Suprapubic skin (tissue), 4 donors: ENCODE measurements around the gene ASZ1. TPM values are rescaled to one million over a fixed set of nuclear protein-coding genes. Genes with fewer than 3 reads are reported as not detected.

Source experiments
- DNase-seq, 2 donors: peaks; one replicate each; pipeline ENCODE4 v3.0.0-alpha.2; 2019; ENCODE audit warnings: low spot score in 2 of 2
- H3K27ac ChIP-seq: fragments of 200-600 bp; sonication (generic); one replicate; pipeline ENCODE4 v1.5.1; 2019
- H3K27me3 ChIP-seq: fragments of 200-600 bp; sonication (generic); one replicate; pipeline ENCODE4 v1.5.1; 2019
- H3K36me3 ChIP-seq: fragments of 200-600 bp; sonication (generic); one replicate; pipeline ENCODE4 v1.5.1; 2019
- H3K4me1 ChIP-seq: fragments of 200-600 bp; sonication (generic); one replicate; pipeline ENCODE4 v1.5.1; 2019
- H3K4me3 ChIP-seq: fragments of 200-600 bp; sonication (generic); one replicate; pipeline ENCODE4 v1.5.1; 2019; ENCODE audit warnings: mild to moderate bottlenecking
- H3K9me3 ChIP-seq: fragments of 200-600 bp; sonication (generic); one replicate; pipeline ENCODE4 v1.5.1; 2019
- EP300 ChIP-seq: sonication (generic); formaldehyde crosslinking; IDR thresholded peaks from one replicate; pipeline ENCODE4 v1.6.1; 2017; ENCODE audit warnings: antibody characterized with exemption
- POLR2A ChIP-seq, 2 donors: fragments of 450-650 bp; IDR thresholded peaks; one replicate each; pipeline ENCODE4 v1.6.1; 2017; ENCODE audit warnings: antibody characterized with exemption in 2 of 2, mild to moderate bottlenecking in 2 of 2, moderate library complexity in 2 of 2
- POLR2AphosphoS5 ChIP-seq, 3 donors: sonication (generic); formaldehyde crosslinking; IDR thresholded peaks; one replicate each; pipeline ENCODE4 v1.6.1; 2017; ENCODE audit warnings: antibody characterized with exemption in 3 of 3
- WGBS: methylation state at CpG from one replicate; pipeline ENCODE4 v1.1.5; 2018; 5-methylcytosine and 5-hydroxymethylcytosine counted together
- total RNA-seq, 4 donors: library from RNA; depleted of rRNA; stranded (reverse); fragments of >200 nt; gene quantifications; one replicate each; pipeline ENCODE4 v1.1.0, GENCODE V29; 2016
- TF ChIP-seq, protein P1 (sequence below), 2 donors: fragments of 200-600 bp in 1 of 2; fragments of 450-650 bp in 1 of 2; sonication (generic) in 1 of 2; IDR thresholded peaks; one replicate each; pipeline ENCODE4 v1.5.1; 2016 to 2019; ENCODE audit warnings: antibody characterized with exemption in 2 of 2, mild to moderate bottlenecking in 1 of 2, moderate library complexity in 1 of 2

ASZ1 gene
- total RNA-seq, 4 donors from 2014 or later: not detected

DNA sequence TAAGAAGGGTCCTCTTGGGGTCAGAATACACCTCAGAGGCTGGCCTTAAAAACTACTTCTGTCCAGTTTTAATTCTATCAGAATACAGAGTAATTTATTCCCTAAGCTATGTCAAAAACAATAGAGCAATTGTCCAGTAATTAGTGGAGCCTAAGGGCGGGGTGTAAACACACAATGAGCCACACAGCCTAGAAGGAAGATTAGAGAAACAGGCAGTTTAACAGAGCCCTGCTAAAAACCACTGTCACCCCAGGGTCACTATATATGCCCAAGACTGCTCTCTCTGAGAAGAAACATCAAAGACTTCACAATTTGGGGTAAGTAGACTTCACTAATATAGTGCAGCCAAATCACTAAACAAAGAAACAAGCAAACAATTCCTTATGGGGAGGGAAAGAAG is 77.3 kb downstream of the ASZ1 start:
- Histone ChIP-seq H3K27me3 (no peaks in the 10 kb centered on the region), H3K36me3 (no peaks in the 10 kb centered on the region), H3K4me3 (no peak overlapping the region), H3K27ac (no peak overlapping the region), H3K4me1 (no peaks in the 10 kb centered on the region), H3K9me3 (no peaks in the 10 kb centered on the region)
- 84% methylated on average over 1 of the region's 1 CpG for WGBS
- TF ChIP-seq EP300 (no peak), POLR2AphosphoS5 (IDR thresholded peaks at IDR 0.05) (no peak), POLR2A (IDR thresholded peaks at IDR 0.05) (no peak)
- TF ChIP-seq, protein P1, sequence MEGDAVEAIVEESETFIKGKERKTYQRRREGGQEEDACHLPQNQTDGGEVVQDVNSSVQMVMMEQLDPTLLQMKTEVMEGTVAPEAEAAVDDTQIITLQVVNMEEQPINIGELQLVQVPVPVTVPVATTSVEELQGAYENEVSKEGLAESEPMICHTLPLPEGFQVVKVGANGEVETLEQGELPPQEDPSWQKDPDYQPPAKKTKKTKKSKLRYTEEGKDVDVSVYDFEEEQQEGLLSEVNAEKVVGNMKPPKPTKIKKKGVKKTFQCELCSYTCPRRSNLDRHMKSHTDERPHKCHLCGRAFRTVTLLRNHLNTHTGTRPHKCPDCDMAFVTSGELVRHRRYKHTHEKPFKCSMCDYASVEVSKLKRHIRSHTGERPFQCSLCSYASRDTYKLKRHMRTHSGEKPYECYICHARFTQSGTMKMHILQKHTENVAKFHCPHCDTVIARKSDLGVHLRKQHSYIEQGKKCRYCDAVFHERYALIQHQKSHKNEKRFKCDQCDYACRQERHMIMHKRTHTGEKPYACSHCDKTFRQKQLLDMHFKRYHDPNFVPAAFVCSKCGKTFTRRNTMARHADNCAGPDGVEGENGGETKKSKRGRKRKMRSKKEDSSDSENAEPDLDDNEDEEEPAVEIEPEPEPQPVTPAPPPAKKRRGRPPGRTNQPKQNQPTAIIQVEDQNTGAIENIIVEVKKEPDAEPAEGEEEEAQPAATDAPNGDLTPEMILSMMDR (IDR thresholded peaks at IDR 0.05): no peak
- DNase-seq: no peak

DNA sequence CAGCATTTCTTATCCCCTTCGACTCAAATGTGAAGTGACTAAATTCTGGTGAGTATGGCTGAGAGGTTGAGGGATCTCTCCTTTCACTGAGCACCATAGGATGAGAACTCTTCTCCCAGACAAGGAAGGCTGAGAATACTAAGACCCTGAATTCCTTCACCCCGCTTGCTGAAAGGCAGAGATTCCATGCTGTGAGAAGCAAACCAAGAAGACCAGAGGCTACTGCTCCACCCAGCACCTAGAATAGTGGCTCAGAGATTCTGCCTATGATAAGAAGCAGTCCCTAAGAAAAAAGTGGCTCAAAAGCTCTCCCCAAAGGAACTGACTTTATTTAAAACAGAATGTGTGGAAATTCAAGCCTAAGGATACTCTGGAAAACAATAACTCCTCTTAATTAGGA is 77.7 kb downstream of the ASZ1 start:
- Histone ChIP-seq H3K36me3 (no peaks in the 10 kb centered on the region), H3K4me1 (no peaks in the 10 kb centered on the region), H3K9me3 (no peaks in the 10 kb centered on the region), H3K27ac (no peak overlapping the region), H3K27me3 (no peaks in the 10 kb centered on the region), H3K4me3 (no peak overlapping the region)
- no peak for DNase-seq
- 97% methylated on average over 2 of the region's 2 CpGs for WGBS
- TF ChIP-seq, protein P1 (IDR thresholded peaks at IDR 0.05): no peak
- no peak for TF ChIP-seq POLR2AphosphoS5 (IDR thresholded peaks at IDR 0.05)
- no peak for TF ChIP-seq EP300
- no peak for TF ChIP-seq POLR2A (IDR thresholded peaks at IDR 0.05)

DNA sequence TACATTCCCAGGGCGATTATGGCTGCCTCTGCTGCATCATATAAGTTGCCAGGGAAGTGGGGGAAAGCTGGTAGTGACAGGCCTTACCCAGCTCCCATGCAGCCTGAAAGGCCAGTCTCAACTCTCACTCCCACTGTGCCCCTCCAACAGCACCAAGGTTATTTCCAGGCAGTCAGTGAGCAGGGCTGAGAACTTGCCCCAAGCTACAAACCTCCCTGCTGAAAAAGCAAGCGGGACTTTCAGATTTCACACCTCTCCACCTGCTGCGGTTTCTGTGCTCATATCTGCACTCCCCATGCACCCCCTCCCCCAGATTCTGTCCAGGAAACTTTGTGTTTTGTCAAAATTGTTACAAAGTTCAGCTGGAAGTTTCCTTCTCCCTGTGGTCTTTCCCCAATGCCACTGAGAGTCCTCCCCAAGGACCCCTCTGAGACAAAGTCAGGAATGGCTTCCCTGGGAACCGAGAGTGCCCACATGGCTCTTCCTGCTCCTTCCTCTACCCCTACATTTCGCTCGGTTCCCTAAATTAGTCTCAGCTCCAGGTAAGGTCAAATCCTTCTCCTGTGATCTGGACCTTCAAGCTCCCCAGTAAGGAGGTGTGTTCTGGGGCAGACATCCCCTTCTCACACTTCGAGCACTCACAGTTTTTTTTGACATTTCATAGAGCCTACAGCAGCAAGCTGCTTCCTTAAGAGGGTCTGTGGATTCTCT is 79.2 kb downstream of the ASZ1 start:
- no peak overlapping the region for H3K27ac ChIP-seq
- 84% methylated on average over 7 of the region's 7 CpGs for WGBS

DNA sequence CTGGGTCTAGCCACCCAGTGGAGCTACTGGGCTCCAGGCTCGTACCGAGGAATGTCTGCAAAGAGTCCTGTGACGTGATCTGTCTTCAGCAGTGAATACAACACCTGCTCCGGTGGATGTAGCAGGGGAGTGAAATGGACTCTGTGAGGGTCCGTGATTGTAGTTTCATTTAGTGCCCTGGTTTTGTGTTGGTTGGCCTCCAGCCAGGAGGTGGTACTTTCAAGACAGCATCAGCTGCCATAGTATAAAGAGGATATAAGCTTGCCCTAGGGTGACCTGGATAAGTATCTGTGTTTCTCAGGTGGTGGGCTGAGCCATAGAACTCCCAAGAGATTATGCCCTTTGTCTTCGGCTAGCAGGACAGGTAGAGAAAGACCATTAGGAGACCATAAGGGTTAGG is 79.8 kb downstream of the ASZ1 start:
- H3K4me3 ChIP-seq: no peak overlapping the region
- H3K36me3 ChIP-seq: no peaks in the 10 kb centered on the region
- 89% methylated on average over 6 of the region's 6 CpGs for WGBS
- H3K27me3 ChIP-seq: no peaks in the 10 kb centered on the region
- H3K27ac ChIP-seq: no peak overlapping the region
- H3K9me3 ChIP-seq: no peaks in the 10 kb centered on the region
- no peaks in the 10 kb centered on the region for H3K4me1 ChIP-seq
- TF ChIP-seq EP300 (no peak), POLR2A (IDR thresholded peaks at IDR 0.05) (no peak), POLR2AphosphoS5 (IDR thresholded peaks at IDR 0.05) (no peak)
- TF ChIP-seq, protein P1 (IDR thresholded peaks at IDR 0.05): no peak
- DNase-seq: no peak

More for the DNA sequence above, 79.2 kb downstream of the ASZ1 start:
- Histone ChIP-seq H3K9me3 (no peaks in the 10 kb centered on the region), H3K4me1 (no peaks in the 10 kb centered on the region), H3K27me3 (no peaks in the 10 kb centered on the region), H3K36me3 (no peaks in the 10 kb centered on the region), H3K4me3 (no peak overlapping the region)
- TF ChIP-seq, protein P1 (IDR thresholded peaks at IDR 0.05): no peak
- no peak for DNase-seq

DNA sequence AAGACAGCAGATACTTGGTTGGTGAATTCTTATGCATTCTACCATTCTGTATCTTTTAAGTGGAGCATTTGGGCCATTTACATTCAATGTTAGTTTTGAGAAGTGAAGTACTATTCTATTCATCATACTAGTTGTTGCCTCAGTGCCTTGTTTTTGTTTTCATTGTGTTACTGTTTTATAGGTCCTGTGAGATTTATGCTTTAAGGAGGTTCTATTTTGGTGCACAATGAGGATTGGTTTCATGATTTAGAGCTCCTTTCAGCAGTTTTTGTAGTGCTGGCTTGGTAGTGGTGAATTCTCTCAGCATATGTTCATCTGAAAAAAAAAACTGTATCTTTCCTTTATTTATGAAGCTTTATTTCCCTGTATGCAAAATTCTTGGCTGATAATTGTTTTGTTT is 81.1 kb downstream of the ASZ1 start:
- TF ChIP-seq POLR2A (IDR thresholded peaks at IDR 0.05): no peak
- TF ChIP-seq, protein P1 (IDR thresholded peaks at IDR 0.05): no peak
- no peak for TF ChIP-seq POLR2AphosphoS5 (IDR thresholded peaks at IDR 0.05)
- TF ChIP-seq EP300: no peak
- Histone ChIP-seq H3K9me3 (no peaks in the 10 kb centered on the region), H3K4me1 (no peaks in the 10 kb centered on the region), H3K27ac (no peak overlapping the region), H3K36me3 (no peaks in the 10 kb centered on the region), H3K27me3 (no peaks in the 10 kb centered on the region), H3K4me3 (no peak overlapping the region)
- DNase-seq: no peak
